Chondrocyte (in vitro differentiated cells): ENCODE measurements around the gene ANO2. TPM values are rescaled to one million over a fixed set of nuclear protein-coding genes. Genes with fewer than 3 reads are reported as not detected.

Experiments used
- DNase-seq: peaks from one replicate; pipeline ENCODE4 v3.0.0; 2021; ENCODE audit warnings: mixed read lengths, low spot score
- H3K27ac Mint-ChIP-seq: one replicate; pipeline ENCODE4 v1.8.0; 2021; ENCODE audit warnings: mild to moderate bottlenecking, moderate library complexity, mixed read lengths; ENCODE audit not compliant: unreplicated experiment
- H3K27me3 Mint-ChIP-seq: 2 replicates; pipeline ENCODE4 v1.8.0; 2021; ENCODE audit warnings: low read depth, mixed read lengths
- H3K36me3 Mint-ChIP-seq: 2 replicates; pipeline ENCODE4 v1.8.0; 2021; ENCODE audit warnings: low read depth, mixed read lengths
- H3K4me1 Mint-ChIP-seq: 2 replicates; pipeline ENCODE4 v1.8.0; 2021; ENCODE audit warnings: low read depth, mild to moderate bottlenecking, mixed read lengths
- H3K4me3 Mint-ChIP-seq: one replicate; pipeline ENCODE4 v1.8.0; 2021; ENCODE audit warnings: mild to moderate bottlenecking, moderate library complexity, mixed read lengths; ENCODE audit not compliant: unreplicated experiment
- H3K9me3 Mint-ChIP-seq: 2 replicates; pipeline ENCODE4 v1.8.0; 2021; ENCODE audit warnings: low read depth, mixed read lengths
- total RNA-seq: library from RNA; stranded (reverse); gene quantifications from 3 replicates; pipeline ENCODE4 v1.2.1, GENCODE V29; 2021
- TF ChIP-seq, protein P1 (sequence below): fragments of 200-600 bp; sonication (generic); IDR thresholded peaks from 2 replicates; pipeline ENCODE4 v1.5.0; 2021; ENCODE audit warnings: antibody characterized with exemption, mild to moderate bottlenecking, moderate library complexity

Gene ANO2
- total RNA-seq, 1 donor from 2014 or later: 0.47 TPM

DNA sequence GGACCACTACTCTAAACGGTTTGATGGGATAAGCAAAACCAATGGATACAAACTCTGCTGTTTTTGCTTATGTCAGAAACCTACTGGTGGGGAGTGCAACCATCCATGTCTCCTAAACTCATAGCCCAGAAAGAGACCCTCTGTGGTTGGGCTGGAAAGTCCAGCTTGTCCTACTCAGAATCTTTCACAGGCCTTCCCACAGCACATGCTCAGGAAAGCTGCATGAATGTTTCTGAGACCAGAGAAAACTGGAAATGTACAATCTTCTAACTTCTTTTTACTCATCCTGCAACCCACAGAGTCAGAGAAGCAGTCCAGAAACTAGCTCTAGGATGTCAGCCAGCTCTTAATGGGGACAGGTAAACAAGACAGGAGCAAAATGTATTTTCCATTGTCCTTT lies 73.3 kb downstream of the ANO2 start:
- Mint-ChIP-seq H3K4me3 (no peak overlapping the region), H3K36me3 (no peaks in the 10 kb centered on the region), H3K27ac (no peak overlapping the region), H3K9me3 (no peaks in the 10 kb centered on the region), H3K4me1 (no peaks in the 10 kb centered on the region), H3K27me3 (peaks cover 6% of the 10 kb centered on the region)
- no peak for DNase-seq
- TF ChIP-seq, protein P1, sequence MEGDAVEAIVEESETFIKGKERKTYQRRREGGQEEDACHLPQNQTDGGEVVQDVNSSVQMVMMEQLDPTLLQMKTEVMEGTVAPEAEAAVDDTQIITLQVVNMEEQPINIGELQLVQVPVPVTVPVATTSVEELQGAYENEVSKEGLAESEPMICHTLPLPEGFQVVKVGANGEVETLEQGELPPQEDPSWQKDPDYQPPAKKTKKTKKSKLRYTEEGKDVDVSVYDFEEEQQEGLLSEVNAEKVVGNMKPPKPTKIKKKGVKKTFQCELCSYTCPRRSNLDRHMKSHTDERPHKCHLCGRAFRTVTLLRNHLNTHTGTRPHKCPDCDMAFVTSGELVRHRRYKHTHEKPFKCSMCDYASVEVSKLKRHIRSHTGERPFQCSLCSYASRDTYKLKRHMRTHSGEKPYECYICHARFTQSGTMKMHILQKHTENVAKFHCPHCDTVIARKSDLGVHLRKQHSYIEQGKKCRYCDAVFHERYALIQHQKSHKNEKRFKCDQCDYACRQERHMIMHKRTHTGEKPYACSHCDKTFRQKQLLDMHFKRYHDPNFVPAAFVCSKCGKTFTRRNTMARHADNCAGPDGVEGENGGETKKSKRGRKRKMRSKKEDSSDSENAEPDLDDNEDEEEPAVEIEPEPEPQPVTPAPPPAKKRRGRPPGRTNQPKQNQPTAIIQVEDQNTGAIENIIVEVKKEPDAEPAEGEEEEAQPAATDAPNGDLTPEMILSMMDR: no peak

DNA sequence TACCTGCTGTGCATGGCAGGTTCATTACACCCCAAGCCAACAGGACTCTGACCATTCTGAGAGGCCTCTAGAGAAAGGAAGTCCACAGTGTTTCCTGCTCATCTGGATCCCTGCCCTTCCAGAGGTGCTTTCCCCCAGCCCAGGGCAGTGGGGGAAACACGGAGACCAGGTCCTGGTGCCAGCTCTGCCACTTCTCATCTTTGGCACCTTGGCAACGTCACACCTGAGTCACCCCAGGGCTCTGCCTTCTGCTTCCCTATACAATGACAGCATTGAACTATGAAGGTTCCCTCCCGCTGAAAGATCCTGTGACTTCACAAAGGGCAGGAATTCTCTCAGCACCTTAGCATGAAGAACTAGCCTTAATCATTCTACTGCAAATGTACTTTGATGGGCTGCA lies 74.9 kb downstream of the ANO2 start:
- no peaks in the 10 kb centered on the region for H3K4me1 Mint-ChIP-seq
- H3K9me3 Mint-ChIP-seq: no peaks in the 10 kb centered on the region
- H3K4me3 Mint-ChIP-seq: no peak overlapping the region
- TF ChIP-seq, protein P1: no peak
- peaks cover 6% of the 10 kb centered on the region for H3K27me3 Mint-ChIP-seq
- no peak for DNase-seq
- H3K36me3 Mint-ChIP-seq: no peaks in the 10 kb centered on the region
- H3K27ac Mint-ChIP-seq: no peak overlapping the region

GRCh38 chr12:5868625-5869295 lies 76.3 kb downstream of the ANO2 start:
- no peaks in the 10 kb centered on the region for H3K4me1 Mint-ChIP-seq
- no peak for DNase-seq
- H3K27ac Mint-ChIP-seq: no peak overlapping the region
- H3K9me3 Mint-ChIP-seq: no peaks in the 10 kb centered on the region
- no peak overlapping the region for H3K4me3 Mint-ChIP-seq
- H3K36me3 Mint-ChIP-seq: no peaks in the 10 kb centered on the region
- TF ChIP-seq, protein P1: no peak
- peaks cover 3% of the 10 kb centered on the region for H3K27me3 Mint-ChIP-seq

GRCh38 chr12:5865397-5865796 lies 79.7 kb downstream of the ANO2 start:
- no peak overlapping the region for H3K4me3 Mint-ChIP-seq
- no peaks in the 10 kb centered on the region for H3K27me3 Mint-ChIP-seq
- no peaks in the 10 kb centered on the region for H3K36me3 Mint-ChIP-seq
- no peaks in the 10 kb centered on the region for H3K4me1 Mint-ChIP-seq
- no peak for DNase-seq
- H3K9me3 Mint-ChIP-seq: no peaks in the 10 kb centered on the region
- TF ChIP-seq, protein P1: no peak
- H3K27ac Mint-ChIP-seq: no peak overlapping the region

DNA sequence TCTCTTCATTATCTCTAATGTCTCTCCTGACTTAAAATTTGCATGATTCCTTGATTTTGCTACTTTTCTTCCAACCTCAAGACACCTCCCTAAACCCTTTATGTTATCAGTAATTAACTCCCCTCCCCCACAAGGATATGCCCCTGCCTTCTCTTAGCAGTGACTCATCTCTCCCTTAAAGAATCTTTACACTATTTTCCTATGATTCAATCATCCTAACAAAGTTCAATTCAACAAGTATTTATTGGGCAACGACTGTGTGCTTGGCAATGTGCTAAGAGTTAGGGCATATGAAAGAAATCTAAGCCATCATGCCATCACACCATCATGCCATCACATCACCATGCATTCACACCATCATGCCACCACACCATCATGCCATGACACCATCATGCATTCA lies 80.1 kb downstream of the ANO2 start:
- TF ChIP-seq, protein P1: no peak
- no peak for DNase-seq
- Mint-ChIP-seq H3K4me3 (no peak overlapping the region), H3K9me3 (peaks cover 3% of the 10 kb centered on the region), H3K4me1 (no peaks in the 10 kb centered on the region), H3K36me3 (no peaks in the 10 kb centered on the region), H3K27ac (no peak overlapping the region), H3K27me3 (peaks cover 3% of the 10 kb centered on the region)
